GM18508 (cell line): ENCODE results near the gene EXOC3L4.

ENCODE experiments used
- ATAC-seq: cut with Tn5 transposase; IDR thresholded peaks from one replicate; pipeline ENCODE4 v1.9.1; 2021; ENCODE audit warnings: moderate number of reproducible peaks; ENCODE audit not compliant: insufficient read depth, unreplicated experiment

The EXOC3L4 gene

GRCh38 chr14:103089386-103090335 is 4.9 kb upstream of the EXOC3L4 start:
- no peak for ATAC-seq

GRCh38 chr14:103090481-103091020 is 4.0 kb upstream of the EXOC3L4 start:
- ATAC-seq = no peak

- ATAC-seq = no peak
Measured at GRCh38 chr14:103091041-103091882, 3.3 kb upstream of the EXOC3L4 start.

- no peak for ATAC-seq
Measured at GRCh38 chr14:103091883-103092222, 2.7 kb upstream of the EXOC3L4 start.

- no peak for ATAC-seq
Measured at GRCh38 chr14:103093856-103094405, 594 bp upstream of the EXOC3L4 start.

- no peak for ATAC-seq
Measured at GRCh38 chr14:103095210-103095778, 769 bp downstream of the EXOC3L4 start.

GRCh38 chr14:103096387-103096786 is 1.9 kb downstream of the EXOC3L4 start:
- ATAC-seq = no peak

GRCh38 chr14:103097244-103097993 is 2.9 kb downstream of the EXOC3L4 start:
- no peak for ATAC-seq

GRCh38 chr14:103097994-103098957 is 3.8 kb downstream of the EXOC3L4 start:
- ATAC-seq = no peak

- ATAC-seq = no peak
Measured at GRCh38 chr14:103099081-103099732, 4.7 kb downstream of the EXOC3L4 start.

- no peak for ATAC-seq
Measured at GRCh38 chr14:103099733-103100280, 5.3 kb downstream of the EXOC3L4 start.

GRCh38 chr14:103100281-103101121 is 6.0 kb downstream of the EXOC3L4 start:
- no peak for ATAC-seq

- ATAC-seq = no peak
Measured at GRCh38 chr14:103101257-103101962, 6.9 kb downstream of the EXOC3L4 start.

- ATAC-seq = no peak
Measured at GRCh38 chr14:103101963-103102688, 7.6 kb downstream of the EXOC3L4 start.

- no peak for ATAC-seq
Measured at GRCh38 chr14:103102689-103103260, 8.2 kb downstream of the EXOC3L4 start.
